Bronchial epithelial cell (primary cell): ENCODE results near the gene TOP1. TPM values are rescaled to one million over a fixed set of nuclear protein-coding genes. Genes with fewer than 3 reads are reported as not detected.

Experiments
- DNase-seq: peaks from one replicate; pipeline ENCODE4 v3.0.0-alpha.2; 2010; ENCODE audit warnings: low read depth
- FAIRE-seq: peaks from 2 replicates; lab custom pipeline; 2011; peaks lifted over from hg19 to GRCh38; lab: Jason Lieb, UNC
- H3K27me3 ChIP-seq: 2 replicates; pipeline ENCODE4 v1.5.1; 2011; ENCODE audit warnings: low read length; ENCODE audit not compliant: control insufficient read depth, insufficient read depth
- H3K36me3 ChIP-seq: 2 replicates; pipeline ENCODE4 v1.5.1; 2011; ENCODE audit warnings: low read length; ENCODE audit not compliant: control insufficient read depth, insufficient read depth
- H3K4me3 ChIP-seq: 2 replicates; pipeline ENCODE4 v1.5.1; 2011; ENCODE audit warnings: mild to moderate bottlenecking, low read depth, low read length, control low read depth
- total RNA-seq: library from RNA; depleted of rRNA; stranded (reverse); fragments of >200 nt; gene quantifications from 2 replicates; pipeline ENCODE4 v1.2.1, GENCODE V29; 2014
- TF ChIP-seq, protein P1 (sequence below): IDR thresholded peaks from 2 replicates; pipeline ENCODE4 v1.5.1; 2011; ENCODE audit warnings: mild to moderate bottlenecking, moderate library complexity, low read length, control low read depth, inconsistent platforms; ENCODE audit not compliant: insufficient read depth, severe bottlenecking

TOP1 gene
- total RNA-seq, 1 donor from 2014 or later = 18.2 TPM

DNA sequence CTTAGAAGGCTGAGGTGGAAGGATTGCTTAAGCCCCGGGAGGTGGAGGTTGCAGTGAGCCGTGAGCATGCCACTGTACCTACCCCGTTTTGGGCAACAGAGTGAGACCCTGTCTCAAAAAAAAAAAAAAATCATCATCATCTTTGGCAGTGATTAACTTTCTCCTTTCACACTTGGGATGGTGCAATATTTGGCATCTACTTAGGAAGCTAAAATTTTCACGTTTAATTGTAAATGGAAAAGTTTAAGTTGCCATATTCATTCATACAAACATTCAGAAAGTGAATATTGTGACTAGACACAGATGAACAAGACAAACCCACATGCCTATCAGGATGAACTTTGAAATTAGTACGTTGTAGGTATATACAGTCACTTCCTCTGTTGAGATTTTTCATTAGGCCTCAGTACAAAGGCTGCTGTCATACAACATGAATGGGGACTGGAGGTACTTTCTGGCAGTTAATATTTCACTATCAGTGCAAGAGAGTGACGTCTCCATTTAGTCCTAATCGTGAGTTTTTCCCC, 10.3 kb downstream of the TOP1 start:
- no peak for FAIRE-seq

DNA sequence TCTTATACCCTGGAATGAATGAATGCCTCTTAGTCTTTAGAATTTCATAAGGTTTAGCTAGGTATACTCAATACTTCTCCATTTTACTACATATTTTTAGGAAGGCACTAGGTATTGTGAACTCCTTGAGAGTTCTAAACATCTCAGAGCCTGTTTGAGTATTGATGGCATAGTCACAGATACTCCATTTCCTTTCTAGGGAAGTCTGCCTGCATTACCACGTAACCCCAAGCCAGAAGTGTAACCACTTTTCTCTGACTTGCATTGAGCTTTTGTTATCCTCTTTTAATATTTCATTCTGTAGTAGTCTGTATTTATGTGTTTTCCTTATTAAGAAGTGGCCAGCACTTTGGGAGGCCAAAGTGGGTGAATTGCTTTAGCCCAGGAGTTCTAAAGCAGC, 12.2 kb downstream of the TOP1 start:
- FAIRE-seq = no peak
- no peaks in the 10 kb centered on the region for H3K36me3 ChIP-seq

More for the DNA sequence above, 10.3 kb downstream of the TOP1 start:
- H3K4me3 ChIP-seq = no peak overlapping the region
- no peaks in the 10 kb centered on the region for H3K27me3 ChIP-seq
- H3K36me3 ChIP-seq = no peaks in the 10 kb centered on the region
- DNase-seq = no peak
- TF ChIP-seq, protein P1, sequence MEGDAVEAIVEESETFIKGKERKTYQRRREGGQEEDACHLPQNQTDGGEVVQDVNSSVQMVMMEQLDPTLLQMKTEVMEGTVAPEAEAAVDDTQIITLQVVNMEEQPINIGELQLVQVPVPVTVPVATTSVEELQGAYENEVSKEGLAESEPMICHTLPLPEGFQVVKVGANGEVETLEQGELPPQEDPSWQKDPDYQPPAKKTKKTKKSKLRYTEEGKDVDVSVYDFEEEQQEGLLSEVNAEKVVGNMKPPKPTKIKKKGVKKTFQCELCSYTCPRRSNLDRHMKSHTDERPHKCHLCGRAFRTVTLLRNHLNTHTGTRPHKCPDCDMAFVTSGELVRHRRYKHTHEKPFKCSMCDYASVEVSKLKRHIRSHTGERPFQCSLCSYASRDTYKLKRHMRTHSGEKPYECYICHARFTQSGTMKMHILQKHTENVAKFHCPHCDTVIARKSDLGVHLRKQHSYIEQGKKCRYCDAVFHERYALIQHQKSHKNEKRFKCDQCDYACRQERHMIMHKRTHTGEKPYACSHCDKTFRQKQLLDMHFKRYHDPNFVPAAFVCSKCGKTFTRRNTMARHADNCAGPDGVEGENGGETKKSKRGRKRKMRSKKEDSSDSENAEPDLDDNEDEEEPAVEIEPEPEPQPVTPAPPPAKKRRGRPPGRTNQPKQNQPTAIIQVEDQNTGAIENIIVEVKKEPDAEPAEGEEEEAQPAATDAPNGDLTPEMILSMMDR = no peak

DNA sequence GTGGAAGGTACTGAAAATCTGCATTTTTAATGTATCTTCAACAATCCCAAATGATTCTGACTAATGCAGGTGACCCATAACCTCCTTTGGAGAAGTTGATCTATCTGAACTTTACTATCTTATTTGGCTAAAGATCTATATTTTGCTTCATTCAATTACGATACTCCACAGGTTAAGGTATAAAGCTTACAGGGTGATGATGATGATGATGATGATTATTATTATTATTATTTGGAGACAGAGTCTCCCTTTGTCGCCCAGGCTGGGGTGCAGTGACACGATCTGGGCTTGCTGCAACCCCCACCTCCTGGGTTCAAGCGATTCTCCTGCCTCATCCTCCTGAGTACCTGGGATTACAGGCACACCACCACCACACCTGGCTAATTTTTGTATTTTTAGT, 13.1 kb downstream of the TOP1 start:
- no peaks in the 10 kb centered on the region for H3K27me3 ChIP-seq
- no peaks in the 10 kb centered on the region for H3K36me3 ChIP-seq
- TF ChIP-seq, protein P1 = no peak
- no peak for FAIRE-seq
- no peak overlapping the region for H3K4me3 ChIP-seq
- DNase-seq = no peak

More for the DNA sequence above, 12.2 kb downstream of the TOP1 start:
- Histone ChIP-seq H3K27me3 (no peaks in the 10 kb centered on the region), H3K4me3 (no peak overlapping the region)
- no peak for DNase-seq
- TF ChIP-seq, protein P1 = no peak

DNA sequence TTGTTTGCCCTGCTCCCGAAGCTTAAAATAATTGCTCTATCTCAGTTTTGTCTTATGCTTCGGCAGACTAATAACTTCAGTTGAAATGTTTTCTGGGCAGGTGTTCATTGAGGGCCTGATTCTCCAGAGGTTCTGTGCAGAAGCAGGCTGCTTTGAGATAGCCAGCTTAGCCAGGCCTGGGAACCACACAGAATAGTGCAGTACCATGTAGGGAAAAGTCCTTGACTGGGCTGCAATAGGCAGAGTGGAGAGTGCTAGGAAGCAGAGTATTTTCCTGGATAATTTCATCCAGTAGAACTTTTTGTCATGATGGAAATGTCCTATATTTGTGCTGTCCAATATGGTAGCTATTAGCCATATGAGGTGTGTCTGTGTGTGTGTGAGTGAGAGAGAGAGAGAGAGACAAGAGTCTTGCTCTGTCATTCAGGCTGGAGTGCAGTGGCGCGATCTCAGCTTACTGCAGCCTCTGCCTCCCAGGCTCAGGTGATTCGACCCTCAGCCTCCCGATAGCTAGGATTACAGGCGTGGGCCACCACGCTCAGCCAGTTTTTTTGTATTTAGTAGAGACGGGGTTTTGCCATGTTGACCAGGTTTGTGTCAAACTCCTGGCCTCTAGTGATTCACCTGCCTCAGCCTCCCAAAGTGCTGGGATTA, 15.9 kb downstream of the TOP1 start:
- TF ChIP-seq, protein P1 = no peak
- no peaks in the 10 kb centered on the region for H3K36me3 ChIP-seq

DNA sequence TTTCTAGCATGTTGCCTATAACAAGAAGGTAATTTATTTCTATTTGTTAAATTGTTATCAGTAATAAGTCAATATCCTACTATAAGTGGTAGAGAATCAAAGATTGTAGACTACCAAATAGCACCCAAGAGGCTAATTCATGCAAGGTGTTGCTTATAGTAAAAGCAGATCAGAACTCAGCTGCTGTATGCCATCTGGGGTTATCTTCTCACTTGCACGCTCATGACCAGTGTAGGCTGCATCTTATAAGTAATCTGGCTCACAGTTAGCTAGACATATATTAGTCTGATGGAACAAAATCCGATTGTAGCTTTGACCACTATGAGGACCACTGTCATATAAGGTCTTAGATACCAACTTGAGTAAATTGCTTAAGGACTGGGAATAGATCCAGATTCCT, 17.0 kb downstream of the TOP1 start:
- FAIRE-seq (no peak), DNase-seq (no peak)
- Histone ChIP-seq H3K4me3 (no peak overlapping the region), H3K36me3 (no peaks in the 10 kb centered on the region), H3K27me3 (no peaks in the 10 kb centered on the region)
- TF ChIP-seq, protein P1 = no peak

More for the DNA sequence above, 15.9 kb downstream of the TOP1 start:
- H3K4me3 ChIP-seq = no peak overlapping the region
- FAIRE-seq (no peak), DNase-seq (no peak)
- no peaks in the 10 kb centered on the region for H3K27me3 ChIP-seq

DNA sequence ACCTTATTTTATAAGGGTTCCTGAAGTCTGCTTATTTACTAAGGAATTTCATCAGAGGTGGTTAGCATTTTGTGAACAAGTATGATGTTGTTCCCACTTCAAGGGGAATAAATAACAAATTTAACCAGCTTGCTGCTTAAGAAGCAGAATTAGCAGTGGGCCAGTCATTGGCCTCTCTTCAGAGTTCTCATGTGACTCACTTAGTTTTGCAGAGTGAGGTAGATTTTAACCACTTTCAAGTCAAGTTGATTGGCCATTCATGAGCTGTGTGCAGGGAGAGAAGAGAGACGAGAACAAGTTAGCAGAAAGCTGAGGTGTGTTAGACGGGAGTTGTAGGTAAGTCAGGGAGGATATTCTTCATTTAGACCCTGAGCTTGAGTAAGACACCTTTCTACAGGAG, 18.1 kb downstream of the TOP1 start:
- TF ChIP-seq, protein P1 = no peak
- H3K36me3 ChIP-seq = no peaks in the 10 kb centered on the region
- H3K27me3 ChIP-seq = no peaks in the 10 kb centered on the region
- H3K4me3 ChIP-seq = no peak overlapping the region
- DNase-seq (peak; percentile 55), FAIRE-seq (no peak)
